Measurements from ENCODE around the gene MORN2.

- TF ChIP-seq RFX5 (IDR thresholded peaks at IDR 0.05) (no peak), CTCF (IDR thresholded peaks at IDR 0.05) (no peak), POLR2A (IDR thresholded peaks at IDR 0.05; ENCODE audit: low read length) (no peak), MAZ (IDR thresholded peaks at IDR 0.05; ENCODE audit: borderline replicate concordance, low read depth, low read length) (no peak), RAD21 (conservative IDR thresholded peaks at IDR 0.05 in 1 of 2, IDR thresholded peaks at IDR 0.05 in 1 of 2) (no peak), NR3C1 (IDR thresholded peaks at IDR 0.05) (no peak), CBX2 (IDR thresholded peaks at IDR 0.05; ENCODE audit: borderline replicate concordance, low read depth) (no peak), MYC (IDR thresholded peaks at IDR 0.05; ENCODE audit: borderline replicate concordance, low read length) (no peak), SREBF2 (IDR thresholded peaks at IDR 0.05) (no peak), CHD4 (IDR thresholded peaks at IDR 0.05; ENCODE audit: borderline replicate concordance) (no peak), ZNF302 (CRISPR knock-in tag; IDR thresholded peaks at IDR 0.05) (no peak), CEBPB (IDR thresholded peaks at IDR 0.05) (no peak), JUN (IDR thresholded peaks at IDR 0.05) (no peak)
These were observed 46.6 kb downstream of the MORN2 start for GRCh38 chr2:38922389-38922788.
